Tibial artery (tissue), 4 donors: ENCODE results near the gene XIRP2.

ENCODE experiments used
- DNase-seq, 2 donors: peaks; one replicate each; pipeline ENCODE4 v3.0.0-alpha.2; 2019
- H3K27ac ChIP-seq, 2 donors: fragments of 200-600 bp; sonication (generic) in 1 of 2; 1 replicate in 1 of 2; 2 replicates in 1 of 2; pipeline ENCODE4 v1.5.1; 2018 to 2019; ENCODE audit warnings: mild to moderate bottlenecking in 1 of 2
- H3K27me3 ChIP-seq, 2 donors: fragments of 200-600 bp; sonication (generic) in 1 of 2; one replicate each; pipeline versions ENCODE4 v1.5.1 to v1.6.0; 2016 to 2019
- H3K36me3 ChIP-seq, 3 donors: fragments of 200-600 bp; sonication (generic) in 2 of 3; one replicate each; pipeline ENCODE4 v1.5.1; 2016 to 2019; ENCODE audit warnings: mild to moderate bottlenecking in 2 of 3
- H3K4me1 ChIP-seq, 4 donors: fragments of 200-600 bp; sonication (generic) in 2 of 4; 1 replicate in 3 of 4; 2 replicates in 1 of 4; pipeline ENCODE4 v1.5.1; 2016 to 2019
- H3K4me3 ChIP-seq, 2 donors: fragments of 200-600 bp; sonication (generic) in 1 of 2; 1 replicate in 1 of 2; 2 replicates in 1 of 2; pipeline ENCODE4 v1.5.1; 2018 to 2019; ENCODE audit warnings: mild to moderate bottlenecking in 2 of 2
- H3K9me3 ChIP-seq, 3 donors: fragments of 200-600 bp; sonication (generic) in 1 of 3; one replicate each; pipeline ENCODE4 v1.5.1; 2016 to 2019
- intact Hi-C: fragments of 100-400 bp; cut with DNase I; formaldehyde crosslinking; loops from one replicate; pipeline ENCODE4 v1.15.0; 2023; ENCODE audit warnings: low total_unique reads
- TF ChIP-seq, protein P1 (sequence below), 2 experiments: fragments of 200-600 bp in 1 of 2; fragments of 450-650 bp in 1 of 2; IDR thresholded peaks; one replicate each; pipeline ENCODE4 v1.5.1; 2017 to 2019; ENCODE audit warnings: antibody characterized with exemption in 2 of 2, mild to moderate bottlenecking in 1 of 2, moderate library complexity in 1 of 2

Gene XIRP2

DNA sequence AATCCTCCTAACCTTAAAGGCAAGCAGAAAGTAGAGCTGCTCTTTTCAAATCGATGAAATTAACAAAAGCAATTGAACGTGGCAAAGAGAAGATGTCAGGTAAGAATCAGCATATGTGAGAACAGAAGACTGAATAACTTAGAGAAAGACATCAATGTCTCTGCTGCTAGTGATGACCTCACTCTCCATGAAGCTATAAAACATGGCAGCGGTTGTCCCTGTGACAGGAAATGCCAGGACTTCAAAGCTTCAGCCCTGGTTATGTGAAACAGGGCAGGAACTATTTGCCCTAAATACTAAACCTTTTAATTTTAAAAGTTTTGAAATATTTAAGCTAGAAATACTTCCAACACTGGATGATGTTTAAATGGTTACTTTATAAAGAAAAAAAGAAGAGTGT, 383.7 kb downstream of the XIRP2 start:
- no peaks in the 10 kb centered on the region for H3K4me1 ChIP-seq
- no peaks in the 10 kb centered on the region for H3K36me3 ChIP-seq
- TF ChIP-seq, protein P1, sequence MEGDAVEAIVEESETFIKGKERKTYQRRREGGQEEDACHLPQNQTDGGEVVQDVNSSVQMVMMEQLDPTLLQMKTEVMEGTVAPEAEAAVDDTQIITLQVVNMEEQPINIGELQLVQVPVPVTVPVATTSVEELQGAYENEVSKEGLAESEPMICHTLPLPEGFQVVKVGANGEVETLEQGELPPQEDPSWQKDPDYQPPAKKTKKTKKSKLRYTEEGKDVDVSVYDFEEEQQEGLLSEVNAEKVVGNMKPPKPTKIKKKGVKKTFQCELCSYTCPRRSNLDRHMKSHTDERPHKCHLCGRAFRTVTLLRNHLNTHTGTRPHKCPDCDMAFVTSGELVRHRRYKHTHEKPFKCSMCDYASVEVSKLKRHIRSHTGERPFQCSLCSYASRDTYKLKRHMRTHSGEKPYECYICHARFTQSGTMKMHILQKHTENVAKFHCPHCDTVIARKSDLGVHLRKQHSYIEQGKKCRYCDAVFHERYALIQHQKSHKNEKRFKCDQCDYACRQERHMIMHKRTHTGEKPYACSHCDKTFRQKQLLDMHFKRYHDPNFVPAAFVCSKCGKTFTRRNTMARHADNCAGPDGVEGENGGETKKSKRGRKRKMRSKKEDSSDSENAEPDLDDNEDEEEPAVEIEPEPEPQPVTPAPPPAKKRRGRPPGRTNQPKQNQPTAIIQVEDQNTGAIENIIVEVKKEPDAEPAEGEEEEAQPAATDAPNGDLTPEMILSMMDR (IDR thresholded peaks at IDR 0.05), result no peak
- no peak for DNase-seq
- H3K9me3 ChIP-seq, result peaks cover 0 to 7% (median 6%) of the 10 kb centered on the region in 3 donors
- no peak overlapping the region for H3K27ac ChIP-seq
- H3K27me3 ChIP-seq, result no peaks in the 10 kb centered on the region
- H3K4me3 ChIP-seq, result no peak overlapping the region
- intact Hi-C loops, result no loop called here

DNA sequence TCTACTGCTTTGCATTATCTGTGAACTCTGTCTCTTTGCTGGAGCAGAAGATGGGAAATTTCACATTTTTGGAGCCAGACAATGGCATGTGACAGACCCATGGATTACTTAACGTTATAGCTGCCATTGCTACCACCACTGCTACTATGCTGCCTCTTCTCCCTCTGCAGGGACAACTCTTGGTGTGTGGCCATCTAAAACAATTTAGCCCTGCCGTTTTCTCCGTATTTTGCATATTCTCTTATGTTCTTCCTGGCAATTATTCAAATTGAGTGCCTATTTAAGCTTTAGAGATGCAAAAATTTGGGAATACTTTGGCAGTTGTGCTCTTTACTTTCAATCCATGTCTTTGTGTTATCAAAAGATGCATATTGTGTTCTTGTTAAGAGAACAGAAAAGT, 386.8 kb downstream of the XIRP2 start:
- intact Hi-C loops, result no loop called here

DNA sequence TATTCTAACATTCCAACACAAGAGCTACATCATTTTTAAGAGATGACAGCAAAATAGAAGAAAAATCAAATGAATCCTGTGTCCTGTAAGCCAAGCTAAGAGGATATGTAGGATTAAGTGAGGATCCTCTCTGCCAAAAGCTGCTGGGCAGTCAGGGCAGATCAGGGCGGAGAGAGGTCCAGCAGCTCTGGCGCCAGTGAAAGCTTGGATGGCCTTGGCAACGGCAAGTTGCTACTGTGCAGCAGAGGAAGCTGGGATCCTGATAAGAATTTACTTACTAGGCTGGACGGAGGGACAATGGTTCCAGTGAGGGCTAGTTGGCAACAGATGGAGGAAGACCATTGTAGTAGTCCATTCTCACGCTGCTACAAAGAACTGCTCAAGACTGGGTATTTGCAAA, 391.5 kb downstream of the XIRP2 start:
- H3K27me3 ChIP-seq, result no peaks in the 10 kb centered on the region
- DNase-seq, result no peak
- H3K36me3 ChIP-seq, result no peaks in the 10 kb centered on the region
- TF ChIP-seq, protein P1 (IDR thresholded peaks at IDR 0.05), result no peak
- intact Hi-C loops, result no loop called here
- peaks cover 0 to 5% (median 0%) of the 10 kb centered on the region in 3 donors for H3K9me3 ChIP-seq
- H3K4me3 ChIP-seq, result no peak overlapping the region
- no peaks in the 10 kb centered on the region for H3K4me1 ChIP-seq
- no peak overlapping the region for H3K27ac ChIP-seq

More for the DNA sequence above, 386.8 kb downstream of the XIRP2 start:
- TF ChIP-seq, protein P1 (IDR thresholded peaks at IDR 0.05), result no peak
- no peaks in the 10 kb centered on the region for H3K27me3 ChIP-seq
- no peaks in the 10 kb centered on the region for H3K4me1 ChIP-seq
- H3K27ac ChIP-seq, result no peak overlapping the region
- H3K9me3 ChIP-seq, result peaks cover 0 to 5% (median 0%) of the 10 kb centered on the region in 3 donors
- H3K4me3 ChIP-seq, result no peak overlapping the region
- H3K36me3 ChIP-seq, result no peaks in the 10 kb centered on the region
- no peak for DNase-seq

DNA sequence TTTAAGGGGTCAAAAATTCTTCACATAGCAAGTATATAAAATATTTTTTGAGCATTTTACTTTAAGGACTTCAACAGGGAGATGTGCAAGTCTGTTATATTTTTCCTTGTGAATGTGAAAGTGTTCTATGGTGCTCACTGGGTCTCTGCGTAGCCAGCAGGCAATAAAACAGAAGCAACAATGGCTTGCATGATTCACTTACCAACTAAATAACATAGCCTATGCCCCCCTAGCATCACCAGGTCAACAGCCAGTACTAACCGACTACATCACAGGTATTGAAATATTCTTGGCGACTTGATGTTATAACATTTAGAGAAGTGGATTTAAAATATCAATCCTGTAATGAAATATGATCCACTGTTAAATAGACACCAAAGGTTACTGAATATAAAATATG, 398.9 kb downstream of the XIRP2 start:
- H3K9me3 ChIP-seq, result no peaks in the 10 kb centered on the region
- H3K27me3 ChIP-seq, result no peaks in the 10 kb centered on the region
- intact Hi-C loops, result no loop called here
- peaks cover 0 to 3% (median 1%) of the 10 kb centered on the region in 4 donors for H3K4me1 ChIP-seq
- no peak overlapping the region for H3K27ac ChIP-seq
- no peak overlapping the region for H3K4me3 ChIP-seq
- no peak for DNase-seq
- no peaks in the 10 kb centered on the region for H3K36me3 ChIP-seq
- TF ChIP-seq, protein P1 (IDR thresholded peaks at IDR 0.05), result no peak

DNA sequence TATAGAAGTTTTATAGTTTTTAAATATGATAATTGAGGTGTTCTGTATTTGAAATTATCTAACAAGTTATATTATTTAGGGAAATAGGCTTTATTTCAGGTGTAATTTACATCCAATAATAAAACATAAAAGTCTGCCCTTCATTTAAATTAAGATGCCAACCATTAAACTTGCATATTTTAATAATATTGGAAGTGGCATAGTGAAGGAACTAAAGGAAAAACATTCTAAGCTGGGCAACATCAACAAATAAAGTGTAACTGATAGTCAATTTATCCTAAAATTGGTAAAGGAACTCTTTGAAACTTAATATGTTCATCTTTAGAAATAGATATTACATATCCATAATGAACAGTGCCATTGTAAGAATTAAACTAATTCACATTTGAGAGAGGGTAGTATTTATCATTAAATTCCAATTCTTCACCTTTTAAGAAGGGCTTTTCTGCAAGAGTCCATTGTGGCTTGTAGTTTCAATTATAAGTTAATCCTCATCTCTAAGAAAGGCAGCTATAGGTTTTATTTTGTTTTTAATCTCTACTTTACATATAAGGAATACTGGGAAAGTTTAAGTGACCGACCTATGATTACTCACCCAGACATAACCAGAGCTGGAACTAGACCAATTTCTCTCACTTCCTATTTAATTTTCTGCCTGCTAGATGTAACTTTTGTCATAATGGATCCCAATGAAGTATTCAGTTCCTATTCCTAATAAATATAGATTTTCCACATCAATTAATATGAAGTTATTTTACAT, 401.6 kb downstream of the XIRP2 start:
- H3K4me3 ChIP-seq, result no peak overlapping the region
- H3K9me3 ChIP-seq, result no peaks in the 10 kb centered on the region
- H3K27ac ChIP-seq, result no peak overlapping the region
- DNase-seq, result no peak
- TF ChIP-seq, protein P1 (IDR thresholded peaks at IDR 0.05), result no peak
- no peaks in the 10 kb centered on the region for H3K36me3 ChIP-seq
- H3K4me1 ChIP-seq, result peaks cover 0 to 20% (median 16%) of the 10 kb centered on the region in 4 donors
- H3K27me3 ChIP-seq, result no peaks in the 10 kb centered on the region
- intact Hi-C loops, result no loop called here
